A172 (cell line): ENCODE measurements around the gene CLK1. TPM values are rescaled to one million over a fixed set of nuclear protein-coding genes. Genes with fewer than 3 reads are reported as not detected.
"Not testable (repeated sequence)": the region's sequence is repeated elsewhere in the genome, so short reads cannot be mapped to it uniquely, and the experiment has no call there.

Source experiments
- DNase-seq: peaks from one replicate; pipeline ENCODE4 v3.0.0-alpha.2; 2015; ENCODE audit warnings: low spot score
- total RNA-seq: library from RNA; depleted of rRNA; stranded (reverse); fragments of >200 nt; shearing (Covaris generic); gene quantifications from 2 replicates; pipeline ENCODE4 v1.2.3, GENCODE V29; 2014; rRNA removed

Gene CLK1
- 47.7 and 51.7 TPM in 2 replicates for total RNA-seq

GRCh38 chr2:200864176-200865034 is at the start of gene CLK1:
CLK1 (minus strand) TSS chr2:200864658; CDS start chr2:200861862, 2,796 bp downstream.
- peak; percentile 87 for DNase-seq

- DNase-seq: peak; percentile 39
Observed at GRCh38 chr2:200913654-200914053, 49.2 kb upstream of the CLK1 start.

DNA sequence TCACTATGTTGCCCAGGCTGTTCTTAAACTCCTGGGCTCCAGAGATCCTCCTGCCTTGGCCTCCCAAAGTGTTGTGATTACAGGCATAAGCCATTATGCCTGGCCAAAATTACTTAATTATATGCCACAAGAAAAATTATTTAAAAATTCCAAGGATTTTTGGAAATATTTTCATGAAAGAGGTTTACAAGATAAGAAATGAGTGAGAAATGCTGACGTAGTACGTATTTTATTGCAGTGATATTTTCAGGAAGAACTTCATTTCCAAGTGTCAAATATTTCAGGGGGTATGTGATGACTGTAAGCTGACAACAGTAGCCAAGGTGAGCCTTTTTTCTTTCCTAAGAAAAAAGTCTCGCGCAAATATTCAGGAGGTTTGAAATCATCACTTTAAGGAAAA is 45.5 kb upstream of the CLK1 start:
- DNase-seq: no peak

DNA sequence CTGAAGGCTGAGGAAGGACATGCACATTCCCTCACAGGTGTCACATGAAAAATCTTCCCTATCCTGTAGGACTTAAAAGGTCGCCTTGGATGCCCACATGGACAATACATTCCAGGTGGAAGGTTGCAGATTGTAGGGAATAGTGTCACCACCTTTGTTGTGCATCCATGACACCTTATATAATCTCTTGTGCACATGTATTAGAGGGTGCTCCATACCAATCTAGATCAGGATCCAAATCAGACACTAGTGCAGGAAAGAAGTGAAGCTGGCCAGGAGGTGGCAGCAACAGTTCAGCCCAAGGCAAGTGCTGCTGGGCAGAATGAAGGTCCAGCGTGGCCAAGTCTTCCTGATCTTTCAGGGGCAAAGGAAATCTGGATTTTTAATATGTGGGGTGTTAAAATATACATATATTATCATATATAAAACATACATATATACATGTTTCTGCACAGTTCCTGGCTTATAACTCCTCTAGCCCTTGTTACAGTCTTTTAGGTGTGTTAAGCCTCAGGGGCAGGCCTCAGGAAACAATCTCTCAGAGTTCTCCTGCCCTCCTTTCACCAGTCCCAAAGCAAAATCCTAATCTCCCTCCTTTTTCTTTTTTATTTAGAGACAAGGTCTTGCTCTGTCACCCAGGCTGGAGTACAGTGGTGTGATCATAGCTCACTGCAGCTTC is 41.3 kb upstream of the CLK1 start:
- peak; percentile 60 for DNase-seq

GRCh38 chr2:200901459-200902072 is 37.1 kb upstream of the CLK1 start:
- DNase-seq: peak; percentile 90

DNA sequence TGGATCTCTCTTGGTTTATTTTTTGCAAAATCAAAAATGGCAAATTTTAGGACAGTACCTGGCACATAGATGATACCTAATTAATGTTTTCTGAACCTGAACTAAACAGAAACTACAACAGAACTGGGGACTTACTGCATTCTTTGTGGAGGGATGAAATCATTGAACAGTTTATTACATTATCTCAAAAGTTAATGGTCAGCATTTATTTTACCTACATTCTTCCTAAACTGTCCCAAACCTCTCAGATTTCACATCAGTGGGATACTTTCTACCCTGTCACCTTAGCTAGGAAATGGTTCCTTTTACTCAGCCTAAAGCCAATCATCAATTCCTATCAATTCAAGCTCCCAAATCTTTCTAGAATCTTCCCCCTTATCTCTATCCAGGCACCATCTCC is 35.0 kb upstream of the CLK1 start:
- no peak for DNase-seq

GRCh38 chr2:200888704-200889625 is 24.5 kb upstream of the CLK1 start, which contains the start of the genes NIF3L1 and PPIL3:
NIF3L1 (plus strand) TSS chr2:200889371; CDS start chr2:200891944, 2,573 bp downstream.
PPIL3 (minus strand) TSS chr2:200889077; CDS start chr2:200887615, 1,462 bp downstream.
- peak; percentile 99 for DNase-seq

- not testable (repeated sequence) for DNase-seq
Observed at GRCh38 chr2:200881715-200882249, 17.3 kb upstream of the CLK1 start.

DNA sequence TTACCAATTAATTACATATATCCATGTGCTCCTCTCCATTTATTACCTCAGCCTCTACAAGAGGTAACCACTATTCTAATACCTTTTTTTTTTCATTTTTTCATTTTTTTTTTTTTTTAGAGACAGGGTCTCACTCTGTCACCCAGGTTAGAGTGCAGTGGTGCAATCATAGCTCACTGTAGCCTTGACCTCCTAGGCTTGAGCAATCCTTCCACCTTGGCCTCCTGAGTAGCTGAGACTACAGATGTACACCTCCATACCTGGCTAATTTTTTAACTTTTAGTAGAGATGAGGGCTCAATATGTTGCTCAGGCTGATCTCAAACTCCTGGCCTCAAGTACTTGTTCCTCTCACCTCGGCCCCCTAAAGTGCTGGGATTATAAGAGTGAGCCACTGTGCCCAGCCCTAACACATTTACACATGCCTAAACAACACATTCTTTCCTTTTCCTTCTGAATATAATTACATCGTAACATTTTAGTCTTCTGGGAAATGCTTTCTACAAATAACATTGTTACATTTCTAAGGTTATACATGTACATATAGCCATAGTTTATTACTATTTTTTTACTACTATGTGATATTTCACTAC is 13.9 kb upstream of the CLK1 start:
- no peak for DNase-seq

DNA sequence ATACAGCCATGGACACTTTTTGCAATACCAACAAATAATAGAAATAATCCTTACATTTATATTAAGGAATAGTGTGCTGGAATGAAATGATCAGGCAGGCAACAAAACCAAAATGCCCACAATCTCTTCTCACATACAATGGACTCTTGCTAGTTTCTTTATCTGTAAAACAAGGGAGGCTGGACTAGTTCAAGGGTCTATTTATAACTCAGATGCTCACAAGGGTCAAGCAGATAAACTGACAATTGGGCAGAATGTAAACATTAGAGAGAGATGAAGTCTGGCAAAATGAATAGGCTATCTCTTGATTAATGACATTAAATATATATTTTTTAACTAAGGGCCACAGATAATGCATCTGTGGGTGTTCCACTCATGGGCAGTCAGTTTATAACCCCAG is 13.0 kb upstream of the CLK1 start:
- DNase-seq: no peak

DNA sequence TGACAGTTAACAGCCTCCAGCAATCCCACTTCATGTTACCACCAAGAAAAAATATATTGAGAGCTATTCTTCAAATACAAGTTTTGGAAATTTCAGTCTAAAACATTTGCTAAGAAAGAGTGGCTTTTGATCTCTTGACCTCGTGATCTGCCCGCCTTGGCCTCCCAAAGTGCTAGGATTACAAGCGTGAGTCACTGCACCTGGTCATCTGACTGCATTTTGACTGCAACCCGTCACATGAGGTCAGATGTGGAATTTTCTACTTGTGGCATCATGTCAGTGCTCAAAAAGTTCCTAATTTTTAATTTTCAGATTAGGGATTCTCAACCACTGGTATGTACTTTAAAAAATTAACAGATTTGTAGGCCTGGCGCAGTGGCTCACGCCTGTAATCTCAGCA is 9.1 kb upstream of the CLK1 start:
- no peak for DNase-seq

DNA sequence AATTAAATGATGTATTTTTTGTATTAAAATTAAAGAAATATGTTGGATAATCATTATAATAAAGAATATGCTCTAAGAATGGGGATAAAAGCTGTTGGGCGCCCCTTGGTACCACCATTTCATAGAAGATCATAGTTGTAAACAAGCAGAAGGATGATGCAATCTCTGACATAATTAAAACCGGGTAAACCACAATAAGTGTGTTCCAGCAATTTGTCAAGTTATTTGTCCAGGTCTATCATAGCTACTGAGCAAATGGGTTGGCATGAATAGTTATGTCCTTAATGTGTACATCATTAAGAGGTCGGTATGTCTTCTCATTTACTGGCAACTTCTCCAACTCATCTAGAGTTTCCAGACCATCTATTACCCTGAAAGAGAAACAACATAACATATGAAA is 6.7 kb upstream of the CLK1 start:
- no peak for DNase-seq

- no peak for DNase-seq
Observed at GRCh38 chr2:200869014-200869413, 4.6 kb upstream of the CLK1 start.

DNA sequence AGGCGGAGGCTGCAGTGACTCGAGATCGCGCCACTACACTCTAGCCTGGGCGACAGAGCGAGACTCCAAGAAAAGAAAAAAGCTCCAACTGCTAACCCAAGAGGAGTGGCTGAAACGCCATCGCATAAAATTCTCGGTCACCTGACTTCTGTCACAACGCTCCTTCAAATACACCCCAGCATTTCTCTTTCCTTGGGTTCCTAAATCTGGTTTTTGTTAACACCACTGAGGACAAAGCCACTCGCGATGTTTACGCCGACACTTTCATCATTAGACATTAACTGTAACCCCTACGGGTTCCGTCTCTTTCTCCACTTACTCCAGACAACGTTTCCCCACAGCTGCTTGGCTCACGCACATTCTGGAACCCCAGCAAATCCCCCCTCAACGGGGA is 679 bp downstream of the CLK1 start:
- peak; percentile 30 for DNase-seq

GRCh38 chr2:200862532-200863000 is 1.9 kb downstream of the CLK1 start:
- DNase-seq: peak; percentile 57

DNA sequence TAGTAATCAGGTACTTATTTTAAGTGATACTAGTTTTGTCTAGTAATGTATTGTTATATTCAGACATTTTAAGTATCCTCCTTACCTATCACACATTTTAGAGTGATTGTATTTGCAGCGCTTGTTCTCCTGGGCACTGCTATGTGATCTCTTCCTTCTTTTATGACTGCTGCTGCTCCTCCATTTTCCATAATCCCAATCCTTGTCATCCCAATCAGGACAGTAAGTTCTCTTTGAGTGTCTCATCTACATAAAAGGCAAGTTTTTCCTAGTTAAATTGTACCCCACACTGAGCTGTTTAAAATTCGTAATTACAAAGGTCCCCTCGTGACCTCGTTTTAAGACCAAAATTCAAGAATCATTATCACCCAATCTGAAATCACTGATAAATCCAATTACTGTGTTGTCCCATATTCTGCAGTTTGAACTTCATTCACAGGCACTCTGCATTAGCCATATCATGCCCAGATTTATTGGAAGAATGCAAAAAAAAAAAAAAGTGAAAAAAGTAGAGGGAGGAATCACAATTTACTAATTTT is 2.8 kb downstream of the CLK1 start:
- DNase-seq: no peak

- DNase-seq: no peak
Observed at GRCh38 chr2:200860092-200860795, 4.2 kb downstream of the CLK1 start.

DNA sequence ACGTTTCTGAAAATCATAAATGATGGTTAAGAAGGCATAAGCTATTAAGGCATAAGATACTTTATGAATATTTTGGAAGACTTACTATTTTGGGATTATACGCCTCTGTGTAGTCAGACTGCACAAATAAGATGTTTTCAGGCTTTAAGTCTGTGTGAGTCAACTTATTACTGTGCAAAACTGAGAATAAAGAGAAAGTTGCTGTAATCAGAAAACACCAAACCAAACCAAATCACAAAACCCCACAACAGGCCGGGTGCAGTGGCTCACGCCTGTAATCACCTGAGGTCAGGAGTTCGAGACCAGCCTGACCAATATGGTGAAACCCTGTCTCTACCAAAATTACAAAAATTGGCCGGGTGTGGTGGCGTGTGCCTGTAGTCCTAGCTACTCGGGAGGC is 7.7 kb downstream of the CLK1 start:
- DNase-seq: no peak

GRCh38 chr2:200852605-200853004 is 11.9 kb downstream of the CLK1 start:
- DNase-seq: no peak
